NCI-H1105 (cell line): ENCODE measurements around the gene PTPRT.
"Not testable (repeated sequence)": the region's sequence is repeated elsewhere in the genome, so short reads cannot be mapped to it uniquely, and the experiment has no call there.

Experiments
- DNase-seq: peaks from one replicate; lab custom pipeline; 2025; lab: John Stamatoyannopoulos, UW

PTPRT gene

GRCh38 chr20:43187476-43188233, 2.1 kb downstream of the PTPRT start:
- peak; percentile 64 for DNase-seq

DNA sequence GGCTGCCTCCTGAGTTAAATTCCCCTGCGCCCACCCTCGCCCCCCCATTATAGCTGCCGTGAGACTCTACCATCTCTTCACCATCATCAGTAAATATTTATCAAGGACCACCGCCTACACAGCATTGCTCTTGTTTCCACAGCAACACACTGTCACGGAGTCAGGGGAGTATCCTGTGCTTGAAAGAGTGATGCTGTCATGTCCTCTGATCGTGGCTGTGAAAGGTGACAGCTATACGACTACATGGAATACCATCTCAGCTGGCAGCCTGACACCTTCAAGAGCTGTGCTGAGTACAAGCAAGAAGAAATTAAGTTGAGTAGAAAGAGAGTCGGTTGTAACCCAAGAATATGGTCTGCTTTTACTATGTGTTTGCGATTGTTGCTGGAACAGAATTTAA, 3.4 kb downstream of the PTPRT start:
- no peak for DNase-seq

GRCh38 chr20:43185901-43186300, 3.8 kb downstream of the PTPRT start:
- no peak for DNase-seq

- no peak for DNase-seq
Measured at GRCh38 chr20:43183536-43184070, 6.1 kb downstream of the PTPRT start.

DNA sequence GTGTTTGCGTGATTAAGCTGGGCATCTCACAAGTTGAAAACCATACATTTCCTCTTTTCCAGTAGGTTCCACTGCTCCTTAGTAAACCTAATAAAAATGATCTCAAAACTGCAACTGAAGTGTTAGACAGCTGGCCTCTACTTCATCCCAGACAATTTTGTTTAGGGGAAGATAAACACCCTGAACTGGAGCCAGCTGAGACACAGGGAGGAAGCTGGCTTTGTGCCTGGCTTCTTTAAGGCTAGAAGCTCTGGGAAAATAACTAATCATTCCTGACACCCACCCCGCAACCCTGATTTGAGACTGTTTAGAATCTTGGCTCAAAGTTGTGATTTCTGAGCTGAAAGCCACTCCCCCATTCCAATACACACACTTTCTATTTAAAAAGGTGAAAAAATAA, 11.6 kb downstream of the PTPRT start:
- DNase-seq: peak; percentile 37

GRCh38 chr20:43176726-43177125, 13.0 kb downstream of the PTPRT start:
- DNase-seq: no peak

DNA sequence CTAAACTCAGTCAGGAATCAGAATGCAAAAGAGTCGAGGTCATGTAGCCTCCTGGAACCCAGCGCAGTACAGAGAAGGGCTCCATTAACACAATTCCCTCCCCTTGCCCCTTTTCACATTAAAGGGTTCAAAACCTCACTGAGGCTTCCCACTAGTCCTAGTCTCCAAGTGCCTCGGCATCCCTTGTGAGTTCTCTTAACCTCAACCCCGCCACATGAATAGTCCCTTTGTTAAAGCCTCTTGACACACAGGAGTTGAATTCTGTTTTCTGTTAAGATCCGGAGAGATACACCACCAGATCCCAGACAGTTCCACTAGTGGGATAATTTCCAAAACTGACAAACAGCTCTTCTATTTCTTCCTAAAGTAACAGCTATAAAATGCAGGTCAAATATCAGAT, 17.8 kb downstream of the PTPRT start:
- no peak for DNase-seq

GRCh38 chr20:43170771-43171170, 18.9 kb downstream of the PTPRT start:
- DNase-seq: no peak

DNA sequence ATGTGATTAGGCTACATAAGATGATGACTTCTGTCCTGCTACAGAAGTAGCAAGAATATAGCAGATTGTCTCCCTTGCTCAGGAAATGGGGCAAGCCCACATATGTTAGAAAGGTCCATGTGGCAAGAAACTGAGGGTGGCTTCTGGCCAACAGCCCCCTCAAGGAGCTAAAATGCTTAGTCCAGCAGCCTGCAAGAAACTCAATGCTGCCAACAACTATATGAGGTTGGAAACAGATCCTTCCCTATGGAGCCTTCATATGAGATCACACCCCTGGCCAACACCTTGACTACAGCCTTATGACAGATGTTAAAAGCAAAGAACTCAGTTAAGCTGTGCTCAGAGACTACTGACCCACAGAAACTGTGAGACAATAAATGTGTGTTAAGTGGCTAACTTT, 22.1 kb downstream of the PTPRT start:
- no peak for DNase-seq

DNA sequence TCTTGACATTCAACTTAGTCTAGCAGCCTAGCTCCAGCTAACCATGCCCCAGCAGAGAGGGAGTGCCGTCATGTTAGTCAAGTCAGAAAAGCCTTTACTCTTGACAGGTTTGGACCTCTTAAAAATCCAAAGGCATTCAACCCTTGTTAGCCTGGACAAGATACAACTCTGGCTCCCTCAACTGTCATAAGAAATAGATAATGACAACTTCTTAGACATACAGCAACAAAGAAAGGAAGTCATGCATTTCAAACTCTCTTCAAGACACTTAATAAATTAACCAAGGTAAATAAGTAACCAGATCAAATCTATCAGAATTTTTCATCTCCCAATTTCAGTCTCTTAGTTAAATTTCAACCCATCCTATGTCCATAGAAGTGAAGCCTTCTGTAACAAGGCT, 22.7 kb downstream of the PTPRT start:
- DNase-seq: no peak

DNA sequence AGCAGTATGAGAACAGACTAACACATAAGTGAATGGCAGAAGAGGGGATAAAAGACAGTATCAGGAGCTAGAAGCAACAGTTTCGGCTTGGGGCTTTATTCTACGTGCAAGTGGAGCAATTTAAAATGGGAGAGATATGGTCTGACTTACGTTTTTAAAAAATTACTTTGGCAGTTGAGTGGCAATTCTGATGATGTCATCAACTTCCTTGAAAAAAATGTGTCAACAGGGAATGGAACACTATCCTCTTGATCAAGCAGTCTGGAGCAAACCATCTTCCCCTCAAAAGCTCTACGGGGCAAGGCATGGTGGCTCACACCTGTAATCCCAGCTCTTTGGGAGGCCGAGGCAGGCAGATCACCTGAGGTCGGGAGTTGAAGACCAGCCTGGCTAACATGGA, 24.1 kb downstream of the PTPRT start:
- DNase-seq: no peak

- not testable (repeated sequence) for DNase-seq
Measured at GRCh38 chr20:43164736-43165135, 25.0 kb downstream of the PTPRT start.

DNA sequence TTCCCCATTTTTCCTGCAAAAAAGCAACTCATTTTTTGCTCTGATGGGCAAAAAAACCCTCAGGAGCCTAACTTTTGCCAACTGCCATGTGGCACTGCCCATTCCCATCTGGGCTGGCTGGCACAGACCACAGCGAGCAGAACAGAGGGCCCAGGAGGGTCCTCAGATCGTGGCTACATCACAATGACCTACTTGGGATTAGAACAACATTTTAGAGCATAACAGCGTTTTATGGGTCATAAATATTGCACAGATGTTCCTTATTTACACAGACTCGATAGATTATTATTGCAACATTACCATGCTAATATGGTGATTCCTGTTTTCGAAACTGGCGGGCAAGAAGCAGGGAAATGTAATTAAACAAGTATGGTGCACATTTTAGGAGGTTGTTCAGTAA, 28.0 kb downstream of the PTPRT start:
- DNase-seq: no peak

DNA sequence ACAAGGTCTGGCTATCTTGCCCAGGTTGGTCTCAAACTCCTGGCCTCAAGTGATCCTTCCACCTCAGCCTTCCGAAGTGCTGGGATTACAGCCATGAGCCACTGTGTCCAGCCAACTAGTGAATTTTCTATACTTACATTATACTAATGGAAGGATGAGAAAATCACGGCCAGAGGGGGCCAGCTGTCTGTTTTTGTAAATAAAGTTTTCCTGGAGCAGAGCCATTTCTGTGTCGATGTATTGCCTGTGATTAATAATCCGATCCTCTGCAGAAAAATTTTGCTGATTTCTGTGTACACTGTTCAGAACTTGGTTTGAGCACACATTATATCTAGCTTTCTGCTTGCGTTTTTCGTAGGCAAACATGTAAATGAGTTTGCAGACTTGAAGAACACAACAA, 28.8 kb downstream of the PTPRT start:
- no peak for DNase-seq

- no peak for DNase-seq
Measured at GRCh38 chr20:43159994-43160393, 29.7 kb downstream of the PTPRT start.

GRCh38 chr20:43155366-43156100, 34.2 kb downstream of the PTPRT start:
- DNase-seq: no peak

DNA sequence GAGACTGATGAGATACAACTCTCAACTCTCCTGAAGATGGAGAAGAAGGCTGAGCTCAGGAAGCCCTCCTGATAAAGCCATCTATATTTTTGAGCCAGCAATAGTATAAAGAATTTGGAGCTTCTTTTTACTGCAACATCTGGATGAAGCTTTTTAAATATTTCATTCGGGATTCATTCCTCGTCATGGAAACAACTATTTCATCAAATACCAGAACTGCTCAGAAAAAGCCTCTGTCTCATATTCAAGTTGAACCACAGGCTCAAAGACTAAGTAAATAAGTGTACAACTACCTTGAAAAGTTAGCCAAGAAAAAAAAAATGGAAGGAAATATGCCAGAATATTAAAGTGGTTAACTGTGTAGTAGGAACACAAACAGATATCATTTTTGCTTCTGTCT, 37.8 kb downstream of the PTPRT start:
- DNase-seq: no peak

- no peak for DNase-seq
Measured at GRCh38 chr20:43151256-43151655, 38.5 kb downstream of the PTPRT start.

DNA sequence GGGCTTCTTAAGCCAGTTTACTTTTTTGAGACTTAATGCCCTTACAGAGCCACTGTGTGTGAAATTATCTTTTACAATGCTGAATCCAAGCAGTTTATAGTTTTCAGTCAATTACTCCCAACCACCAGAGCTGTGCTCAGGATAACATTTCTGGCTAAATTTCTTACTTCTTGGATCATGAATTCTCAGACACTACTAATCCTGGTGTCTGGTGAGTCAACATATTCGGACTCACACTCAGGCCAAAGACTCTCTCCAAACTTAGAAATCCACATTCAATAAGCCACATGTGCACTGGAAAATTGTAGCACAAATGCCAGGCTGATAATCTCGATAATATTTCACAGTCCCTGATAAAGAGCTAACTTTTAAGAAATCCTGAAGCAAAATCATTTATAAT, 49.0 kb downstream of the PTPRT start:
- no peak for DNase-seq

- no peak for DNase-seq
Measured at GRCh38 chr20:43138061-43138770, 51.5 kb downstream of the PTPRT start.

GRCh38 chr20:43137160-43137559, 52.5 kb downstream of the PTPRT start:
- no peak for DNase-seq

GRCh38 chr20:43124241-43124640, 65.5 kb downstream of the PTPRT start:
- no peak for DNase-seq

- DNase-seq: no peak
Measured at GRCh38 chr20:43123180-43123579, 66.5 kb downstream of the PTPRT start.
